NCI-H146 (cell line): ENCODE data around the gene NPHS1.
A peak's percentile ranks its signal among the peaks of the same experiment; 100 is the strongest.
"Not testable (repeated sequence)": the region's sequence is repeated elsewhere in the genome, so short reads cannot be mapped to it uniquely, and the experiment has no call there.

ENCODE experiments used
- DNase-seq: peaks from one replicate; lab custom pipeline; 2025; lab: John Stamatoyannopoulos, UW

NPHS1 gene, protein sequence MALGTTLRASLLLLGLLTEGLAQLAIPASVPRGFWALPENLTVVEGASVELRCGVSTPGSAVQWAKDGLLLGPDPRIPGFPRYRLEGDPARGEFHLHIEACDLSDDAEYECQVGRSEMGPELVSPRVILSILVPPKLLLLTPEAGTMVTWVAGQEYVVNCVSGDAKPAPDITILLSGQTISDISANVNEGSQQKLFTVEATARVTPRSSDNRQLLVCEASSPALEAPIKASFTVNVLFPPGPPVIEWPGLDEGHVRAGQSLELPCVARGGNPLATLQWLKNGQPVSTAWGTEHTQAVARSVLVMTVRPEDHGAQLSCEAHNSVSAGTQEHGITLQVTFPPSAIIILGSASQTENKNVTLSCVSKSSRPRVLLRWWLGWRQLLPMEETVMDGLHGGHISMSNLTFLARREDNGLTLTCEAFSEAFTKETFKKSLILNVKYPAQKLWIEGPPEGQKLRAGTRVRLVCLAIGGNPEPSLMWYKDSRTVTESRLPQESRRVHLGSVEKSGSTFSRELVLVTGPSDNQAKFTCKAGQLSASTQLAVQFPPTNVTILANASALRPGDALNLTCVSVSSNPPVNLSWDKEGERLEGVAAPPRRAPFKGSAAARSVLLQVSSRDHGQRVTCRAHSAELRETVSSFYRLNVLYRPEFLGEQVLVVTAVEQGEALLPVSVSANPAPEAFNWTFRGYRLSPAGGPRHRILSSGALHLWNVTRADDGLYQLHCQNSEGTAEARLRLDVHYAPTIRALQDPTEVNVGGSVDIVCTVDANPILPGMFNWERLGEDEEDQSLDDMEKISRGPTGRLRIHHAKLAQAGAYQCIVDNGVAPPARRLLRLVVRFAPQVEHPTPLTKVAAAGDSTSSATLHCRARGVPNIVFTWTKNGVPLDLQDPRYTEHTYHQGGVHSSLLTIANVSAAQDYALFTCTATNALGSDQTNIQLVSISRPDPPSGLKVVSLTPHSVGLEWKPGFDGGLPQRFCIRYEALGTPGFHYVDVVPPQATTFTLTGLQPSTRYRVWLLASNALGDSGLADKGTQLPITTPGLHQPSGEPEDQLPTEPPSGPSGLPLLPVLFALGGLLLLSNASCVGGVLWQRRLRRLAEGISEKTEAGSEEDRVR (N-terminal part only)

DNA sequence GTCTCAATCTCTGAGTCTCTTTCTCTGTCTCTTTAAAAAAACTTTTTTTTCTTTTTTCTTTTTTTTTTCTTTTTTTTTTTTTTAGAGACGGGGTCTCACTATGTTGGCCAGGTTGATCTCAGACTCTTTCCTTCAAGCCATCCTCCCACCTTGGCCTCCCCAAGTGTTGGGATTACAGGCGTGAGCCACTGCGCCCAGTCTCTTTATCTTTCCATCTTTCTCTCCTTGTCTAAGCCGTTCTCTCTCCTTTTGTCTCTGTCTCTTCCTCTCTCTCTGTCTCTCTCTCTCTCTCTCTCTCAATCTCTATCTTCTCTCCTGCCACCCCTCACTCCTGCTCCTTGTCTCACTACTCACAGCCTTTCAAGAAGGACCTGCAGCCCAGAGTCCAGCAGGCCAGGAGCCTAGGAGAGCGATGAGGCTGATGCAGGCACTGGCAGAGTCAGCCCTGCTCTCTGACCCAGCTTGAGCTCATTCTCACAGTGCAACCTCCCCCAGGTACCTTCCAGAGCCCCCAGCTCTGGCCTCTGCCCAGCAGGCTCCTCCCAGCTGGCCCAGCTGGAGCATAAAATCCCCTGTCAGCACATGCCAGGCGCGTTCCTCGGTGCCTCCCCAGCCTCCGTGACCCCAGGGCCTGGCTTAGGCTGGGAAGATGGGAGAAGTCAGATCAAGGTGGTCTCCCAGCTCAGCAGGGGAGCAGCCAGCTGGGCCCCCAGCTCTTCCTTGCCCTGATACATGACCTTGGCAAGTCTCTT lies at the start of gene NPHS1:
TSS of gene NPHS1 (minus strand) at position 476 of the 752 bp plus-strand sequence. CDS start 667 bp downstream, outside the sequence.
- DNase-seq: no peak

DNA sequence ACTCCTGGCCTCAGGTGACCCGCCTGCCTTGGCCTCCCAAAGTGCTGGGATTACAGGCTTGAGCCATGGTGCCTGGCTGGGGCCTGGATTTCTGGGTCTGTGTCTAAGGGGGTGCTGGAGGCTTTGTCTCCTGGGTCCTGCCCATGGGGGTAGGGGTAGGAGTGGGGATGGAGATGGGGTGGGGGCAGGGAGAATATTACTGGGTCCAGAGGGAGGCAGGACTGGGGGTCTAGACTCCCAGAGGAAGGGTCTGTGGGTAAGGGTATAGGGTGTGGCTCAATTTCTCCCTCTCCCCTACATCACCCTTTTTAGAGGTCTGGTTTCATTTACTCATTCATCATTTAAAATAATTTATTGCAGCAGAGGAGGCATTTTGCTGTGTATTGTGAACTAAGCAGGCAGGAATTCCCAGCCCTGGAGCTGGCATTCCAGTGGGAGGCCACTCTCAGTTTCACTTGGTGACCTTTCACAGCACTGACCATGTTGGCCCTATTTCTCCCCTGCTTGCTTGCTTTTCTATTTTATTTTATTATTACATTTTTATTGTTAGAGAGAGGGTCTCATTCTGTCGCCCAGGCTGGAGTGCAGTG lies 48.8 kb upstream of the NPHS1 start:
- DNase-seq: no peak

DNA sequence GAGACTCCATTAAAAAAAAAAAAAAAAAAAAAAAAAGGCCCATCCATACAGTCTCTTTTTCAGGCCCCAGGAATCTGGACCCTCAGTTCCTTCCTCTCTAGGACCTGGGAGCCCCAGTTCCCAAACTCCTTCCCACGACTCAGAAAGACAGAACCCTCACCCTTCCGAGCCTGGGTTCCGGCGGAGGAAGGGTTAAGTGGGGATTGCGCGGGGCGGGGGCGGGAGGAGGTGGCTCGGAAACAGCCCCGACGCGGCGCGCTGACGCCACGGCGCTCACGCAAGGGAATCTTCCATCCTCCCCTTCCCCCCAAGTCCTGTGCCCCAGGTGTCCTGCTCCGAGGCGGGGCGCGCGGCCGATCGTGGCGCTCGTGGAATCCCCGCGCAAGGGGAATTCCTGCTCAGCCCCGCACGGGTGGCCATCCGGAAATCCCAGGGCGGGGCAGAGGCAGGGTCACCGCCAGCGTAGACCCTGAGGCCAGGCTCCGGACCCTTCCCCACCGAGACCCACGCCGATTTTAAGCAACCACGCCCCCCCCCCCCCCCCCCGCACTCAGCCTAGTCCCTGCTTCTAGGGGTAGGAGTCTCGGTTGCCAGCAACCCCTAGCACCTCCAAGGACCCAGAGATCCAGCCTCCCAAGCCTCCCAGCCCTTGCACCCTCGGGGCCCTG lies 47.4 kb upstream of the NPHS1 start:
- peak; percentile 82 for DNase-seq

DNA sequence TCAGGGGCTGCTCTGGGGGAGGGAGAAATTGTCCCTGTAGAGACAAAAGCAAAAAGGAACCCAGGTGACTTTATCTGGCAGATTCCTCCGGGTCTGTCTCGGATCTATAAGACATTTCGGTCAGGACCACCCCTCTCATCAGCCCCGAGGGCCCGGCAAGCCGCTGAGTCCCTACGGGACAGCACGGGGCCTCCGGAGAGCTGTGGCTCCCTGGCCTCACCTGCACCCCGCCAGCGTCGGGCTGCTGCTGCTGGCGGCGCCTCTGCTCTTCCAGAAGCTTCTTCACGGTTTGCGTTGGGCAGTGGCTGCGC lies 46.1 kb upstream of the NPHS1 start:
- no peak for DNase-seq

DNA sequence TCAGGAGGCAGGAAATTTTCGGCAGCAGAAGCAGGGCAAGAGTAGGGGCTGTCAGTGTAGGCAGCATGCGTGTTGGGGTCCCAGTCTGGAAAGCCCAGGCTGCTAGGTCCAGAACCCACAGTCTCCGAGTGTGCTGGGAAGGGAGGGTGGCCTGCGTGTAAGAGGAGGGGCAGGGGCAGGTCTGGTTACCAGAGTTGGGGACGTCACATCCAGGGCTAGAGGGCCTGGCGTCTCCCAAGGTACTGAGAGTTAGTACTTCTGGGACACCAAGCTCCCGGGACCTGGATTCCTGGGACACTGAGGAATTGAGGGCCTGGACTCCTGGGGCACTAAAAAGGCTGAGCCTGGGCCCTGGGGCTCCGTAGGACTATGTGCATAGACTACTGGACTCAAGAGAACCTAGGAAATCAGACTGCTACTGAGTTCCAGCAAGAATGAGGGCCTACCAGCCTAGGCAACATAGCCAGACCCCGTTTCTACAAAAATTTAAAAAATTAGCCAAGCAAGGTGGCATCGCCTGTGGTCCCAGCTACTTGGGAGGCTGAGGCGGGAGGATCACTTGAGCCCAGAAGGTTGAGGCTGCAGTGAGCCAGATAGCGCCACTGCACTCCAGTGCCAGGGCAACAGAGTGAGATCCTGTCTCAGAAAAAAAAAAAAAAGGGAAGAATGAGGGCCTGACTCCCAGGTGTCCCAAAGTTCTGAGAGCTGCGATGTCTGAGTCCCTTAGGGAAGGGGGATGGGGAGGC lies 45.6 kb upstream of the NPHS1 start:
- DNase-seq: no peak

DNA sequence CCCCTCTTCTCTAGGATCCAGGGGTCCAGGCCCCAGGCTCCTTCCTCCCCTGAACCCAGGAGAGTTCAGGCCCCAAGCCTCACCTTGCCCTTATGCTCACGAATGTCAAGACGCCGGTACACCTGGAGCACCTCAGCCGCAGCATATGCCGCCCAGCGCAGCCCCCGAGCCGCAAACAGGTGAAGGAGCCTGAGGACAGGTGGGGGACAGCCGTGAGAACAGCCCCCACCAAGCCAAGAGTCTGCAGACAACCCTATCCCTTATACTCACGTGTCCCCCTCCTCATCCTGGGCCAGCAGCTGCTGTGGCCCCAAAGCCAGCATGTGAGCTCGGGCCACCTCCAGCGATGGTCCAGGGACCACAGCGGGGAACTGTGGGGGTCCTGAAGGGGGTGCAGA lies 44.3 kb upstream of the NPHS1 start:
- no peak for DNase-seq

DNA sequence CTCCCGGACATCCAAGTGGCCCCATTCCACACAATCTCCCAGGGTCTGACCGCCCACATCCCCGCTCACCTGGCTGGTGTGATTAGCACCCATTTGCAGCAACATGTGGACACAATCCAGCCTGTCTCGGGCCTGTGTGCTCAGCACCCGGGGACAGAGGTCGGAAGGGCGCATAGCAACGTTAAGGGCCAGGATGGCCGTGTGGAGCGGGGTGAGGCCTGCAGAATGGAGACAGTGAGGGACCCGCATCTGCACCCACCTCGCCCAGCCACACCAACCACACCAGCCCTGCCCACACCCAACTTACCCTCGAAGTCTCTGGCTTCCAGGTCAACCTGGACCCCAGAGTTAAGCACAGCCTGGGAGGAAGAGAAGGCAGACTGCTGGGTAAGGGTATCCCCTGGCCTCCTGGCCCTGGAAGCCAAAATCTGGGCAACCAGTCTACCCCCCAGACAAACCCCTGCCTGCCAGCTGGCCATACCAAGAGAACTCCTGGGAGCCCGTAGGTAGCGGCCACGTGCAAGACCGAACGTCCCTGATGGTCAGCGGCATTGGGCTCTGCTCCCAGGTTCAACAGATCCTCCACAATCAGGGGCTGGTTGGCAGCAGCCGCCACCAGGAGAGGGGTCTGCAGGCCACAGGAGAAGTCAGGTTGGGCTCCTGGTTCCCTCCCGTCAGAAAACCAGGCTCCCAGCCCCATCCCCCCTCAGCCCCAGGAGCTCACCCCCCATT lies 43.8 kb upstream of the NPHS1 start:
- DNase-seq: no peak

DNA sequence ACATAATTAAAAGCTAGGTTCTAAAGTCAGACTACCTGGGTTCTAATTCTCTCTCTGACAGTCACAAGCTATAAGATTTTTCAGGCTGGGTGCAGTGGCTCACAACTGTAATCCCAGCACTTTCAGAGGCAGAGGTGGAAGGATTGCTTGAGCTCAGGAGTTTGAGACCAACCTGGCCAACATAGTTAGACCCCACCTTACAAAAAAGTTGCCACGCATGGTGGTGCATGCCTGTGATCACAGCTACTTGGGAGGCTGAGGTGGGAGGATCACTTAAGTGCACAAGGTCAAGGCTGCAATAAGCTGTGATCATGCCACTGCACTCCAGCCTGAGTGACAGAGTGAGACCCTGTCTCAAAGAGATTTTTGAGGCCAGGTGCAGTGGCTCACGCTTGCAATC lies 42.0 kb upstream of the NPHS1 start:
- no peak for DNase-seq

DNA sequence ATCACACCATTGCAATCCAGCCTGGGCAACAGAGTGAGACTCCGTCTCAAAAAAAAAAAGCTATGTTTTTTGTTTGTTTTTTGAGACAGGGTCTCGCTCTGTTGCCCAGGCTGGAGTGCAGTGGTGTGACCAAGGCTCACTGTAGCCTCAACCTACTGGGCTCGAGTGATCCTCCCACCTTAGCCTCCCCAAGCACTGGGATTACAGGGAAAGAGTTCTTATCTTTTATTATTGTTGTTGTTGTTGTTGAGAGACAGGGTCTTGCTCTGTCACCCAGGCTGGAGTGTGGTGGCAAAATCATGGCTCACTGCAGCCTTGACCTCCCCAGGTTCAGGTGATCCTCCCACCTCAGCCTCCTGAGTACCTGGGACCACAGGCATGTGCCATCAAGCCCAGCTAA lies 39.5 kb upstream of the NPHS1 start:
- not testable (repeated sequence) for DNase-seq

DNA sequence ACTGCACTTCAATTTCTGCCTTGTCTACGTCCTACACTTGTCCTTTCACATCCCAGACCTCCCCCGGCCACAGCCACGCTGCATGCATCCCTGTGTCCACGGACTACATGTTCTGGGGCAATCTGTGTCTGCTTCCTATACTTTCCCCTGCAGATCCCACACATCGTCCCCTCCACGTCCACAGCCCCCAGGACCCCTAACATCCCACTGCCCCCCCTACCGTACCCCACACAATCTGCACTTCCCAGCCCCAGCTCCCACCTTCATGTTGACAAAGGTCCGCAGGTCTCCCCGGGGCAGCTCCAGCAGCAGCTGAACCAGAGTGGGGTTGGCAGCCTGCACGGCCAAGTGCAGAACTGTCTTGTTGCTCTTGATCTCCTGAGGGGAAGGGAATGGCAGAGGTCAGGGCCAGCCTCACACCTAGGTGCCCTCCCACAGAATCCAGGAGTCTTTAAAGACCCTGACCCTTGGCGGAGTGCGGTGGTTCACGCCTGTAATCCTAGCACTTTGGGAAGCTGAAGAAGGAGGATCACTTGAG lies 37.9 kb upstream of the NPHS1 start:
- no peak for DNase-seq

DNA sequence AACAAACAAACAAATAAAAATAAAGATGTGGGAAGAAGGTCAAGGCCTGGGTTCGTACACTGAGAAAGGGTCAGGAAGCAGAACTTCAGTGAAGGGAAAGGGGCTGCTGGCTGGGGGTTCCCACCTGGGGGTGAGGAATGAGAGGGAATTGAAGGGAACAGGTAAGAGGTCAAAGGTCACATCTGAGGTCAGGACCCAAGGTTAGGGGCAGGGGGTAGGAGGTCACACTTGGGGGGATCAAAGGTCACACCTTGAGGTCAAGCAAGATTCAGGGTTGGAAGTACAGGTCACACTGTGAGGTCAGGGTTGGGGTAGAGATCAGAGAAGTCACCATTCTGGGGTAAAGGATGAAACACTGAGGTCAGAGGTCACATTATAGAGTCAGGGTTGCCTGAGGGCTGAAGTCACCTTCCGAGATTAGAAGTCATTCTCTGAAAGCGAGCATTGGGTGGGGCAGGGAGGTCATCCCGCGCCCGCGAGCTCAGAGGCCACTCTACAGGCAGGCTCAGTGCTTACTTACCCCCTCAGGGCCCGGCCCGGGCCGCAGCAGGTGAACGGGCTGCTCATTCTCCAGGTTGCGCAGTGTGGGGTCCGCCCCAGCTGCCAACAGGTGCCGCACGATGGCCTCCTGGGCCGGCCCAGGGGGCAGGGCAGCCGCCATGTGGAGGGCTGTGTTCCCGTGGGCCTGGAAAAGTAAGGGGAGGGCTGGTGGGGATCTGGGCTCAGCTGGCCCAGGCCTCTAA lies 37.2 kb upstream of the NPHS1 start:
- DNase-seq: no peak

DNA sequence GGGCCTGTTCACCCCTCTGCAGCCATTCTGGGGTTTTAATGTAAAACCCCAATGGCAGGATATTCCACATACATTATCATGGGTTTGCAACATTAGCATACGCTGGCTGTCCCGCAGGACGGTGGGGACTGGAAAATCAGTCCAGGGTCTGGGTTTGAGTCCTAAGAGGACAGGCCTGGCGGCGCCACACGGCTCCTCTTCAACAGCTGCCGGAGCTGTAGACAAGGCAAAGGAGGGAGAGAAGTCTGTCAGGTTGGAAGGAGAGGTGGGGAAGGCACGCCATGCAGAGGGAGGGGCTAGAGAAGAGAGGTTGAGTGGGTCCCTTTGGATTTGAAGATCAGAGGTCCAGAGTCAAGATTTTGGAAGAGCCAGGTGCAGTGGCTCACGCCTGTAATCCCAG lies 36.1 kb upstream of the NPHS1 start:
- no peak for DNase-seq

DNA sequence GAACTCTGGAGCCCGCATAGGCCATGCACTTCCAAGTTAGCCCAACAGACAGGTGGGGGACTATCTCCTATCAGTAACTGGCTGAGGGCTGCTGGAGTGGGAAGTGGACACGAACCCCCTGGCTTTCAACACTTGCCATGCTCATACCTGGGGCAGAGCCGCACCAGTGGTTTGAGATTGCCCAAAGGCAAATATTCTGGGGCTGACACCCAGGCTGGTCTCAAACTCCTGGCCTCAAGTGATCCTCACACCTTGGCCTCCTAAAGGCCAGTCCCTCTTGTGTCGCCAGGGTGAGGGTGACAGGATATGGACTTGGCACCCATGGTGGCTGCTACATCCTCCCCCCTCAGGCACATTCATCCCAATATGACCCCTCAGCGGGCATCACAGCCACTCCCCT lies 34.9 kb upstream of the NPHS1 start:
- no peak for DNase-seq

DNA sequence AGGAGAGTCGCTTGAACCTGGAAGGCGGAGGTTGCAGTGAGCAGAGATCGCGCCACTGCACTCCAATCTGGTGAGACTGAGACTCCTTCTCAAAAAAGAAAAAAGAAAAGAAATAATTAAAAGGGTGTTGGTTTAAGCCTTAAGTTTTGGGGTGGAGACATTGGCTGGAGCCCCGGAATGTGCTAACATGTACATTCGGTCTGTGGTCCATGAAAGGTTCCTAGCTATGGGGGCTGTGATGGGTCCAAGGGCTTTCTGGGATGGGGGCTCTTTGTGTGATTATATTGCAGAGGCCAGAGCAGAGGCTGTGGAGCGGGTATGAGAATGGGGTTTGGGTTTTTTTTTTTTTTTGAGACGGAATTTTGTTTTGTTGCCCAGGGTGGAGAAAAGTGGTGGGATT lies 33.6 kb upstream of the NPHS1 start:
- no peak for DNase-seq

DNA sequence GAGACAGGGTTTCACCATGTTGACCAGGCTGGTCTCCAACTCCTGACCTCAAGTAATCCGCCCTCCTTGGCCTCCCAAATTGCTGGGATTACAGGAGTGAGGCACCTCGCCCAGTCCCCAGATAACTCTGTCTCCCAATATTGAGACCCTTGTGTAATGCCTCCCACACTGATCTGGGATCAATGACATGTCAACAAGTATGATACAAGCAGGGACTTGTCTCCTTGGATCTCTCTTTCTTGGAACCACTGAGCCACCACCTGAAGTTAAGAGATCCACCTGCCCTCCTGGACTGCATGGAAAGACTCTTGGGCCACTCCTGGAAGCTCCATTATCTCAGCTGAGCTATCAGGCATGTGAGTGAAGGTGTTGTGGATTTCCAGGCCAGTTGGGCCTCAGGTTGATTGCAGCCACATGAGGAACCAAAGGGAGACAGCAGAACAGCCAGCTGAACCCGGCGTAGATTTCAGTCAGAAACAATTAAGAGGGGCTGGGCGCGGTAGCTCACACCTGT lies 33.0 kb upstream of the NPHS1 start:
- DNase-seq: no peak

DNA sequence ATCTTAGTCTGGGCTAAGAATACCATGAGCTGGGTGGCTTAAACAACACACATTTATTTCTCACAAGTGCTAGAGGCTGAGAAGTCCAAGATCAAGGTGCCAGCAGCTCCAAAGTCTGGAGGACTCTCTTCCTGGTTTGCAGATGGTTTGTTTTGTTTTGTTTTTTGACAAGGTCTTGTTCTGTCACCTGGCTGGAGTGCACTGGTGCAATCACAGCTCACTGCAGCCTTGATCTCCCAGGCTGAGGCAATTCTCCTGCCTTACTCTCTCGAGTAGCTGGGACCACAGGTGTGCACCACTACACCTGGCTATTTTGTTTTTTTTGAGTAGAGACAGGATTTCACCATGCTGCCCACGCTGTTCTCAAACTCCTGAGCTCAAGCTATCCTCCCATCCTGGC lies 31.6 kb upstream of the NPHS1 start:
- DNase-seq: no peak

DNA sequence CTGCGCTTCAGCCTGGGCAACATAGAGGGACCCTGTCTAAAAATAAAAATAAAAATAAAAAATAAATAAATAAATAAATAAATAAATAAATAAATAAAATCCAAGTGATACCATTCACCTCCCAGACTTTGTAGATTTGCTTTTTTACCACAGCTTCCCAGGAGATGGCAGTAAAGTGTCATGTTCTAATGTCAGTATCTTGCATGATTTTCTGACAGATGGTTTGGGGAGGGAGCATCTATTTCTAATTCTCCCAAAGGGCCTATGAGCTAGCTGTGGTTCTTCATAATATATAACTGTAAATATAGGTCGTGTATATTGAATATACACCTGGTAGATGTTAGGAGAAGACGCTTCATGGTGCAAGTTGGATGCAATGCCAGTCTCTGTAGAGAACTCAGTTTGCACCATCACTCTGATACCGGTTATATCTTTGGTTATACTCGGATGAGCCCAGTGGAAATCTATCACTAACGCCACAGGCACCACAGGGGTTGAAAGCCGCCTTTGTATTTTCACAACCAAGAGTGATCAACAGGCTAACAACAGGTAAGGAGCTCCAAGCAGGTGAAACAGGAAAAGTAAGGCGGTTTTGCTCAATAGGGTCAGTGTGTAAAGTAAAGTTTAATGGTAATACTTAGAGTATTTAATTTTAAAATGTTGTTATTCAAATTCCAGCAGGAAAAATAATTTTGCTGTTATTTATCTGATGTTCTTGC lies 30.0 kb upstream of the NPHS1 start:
- DNase-seq: peak; percentile 62

DNA sequence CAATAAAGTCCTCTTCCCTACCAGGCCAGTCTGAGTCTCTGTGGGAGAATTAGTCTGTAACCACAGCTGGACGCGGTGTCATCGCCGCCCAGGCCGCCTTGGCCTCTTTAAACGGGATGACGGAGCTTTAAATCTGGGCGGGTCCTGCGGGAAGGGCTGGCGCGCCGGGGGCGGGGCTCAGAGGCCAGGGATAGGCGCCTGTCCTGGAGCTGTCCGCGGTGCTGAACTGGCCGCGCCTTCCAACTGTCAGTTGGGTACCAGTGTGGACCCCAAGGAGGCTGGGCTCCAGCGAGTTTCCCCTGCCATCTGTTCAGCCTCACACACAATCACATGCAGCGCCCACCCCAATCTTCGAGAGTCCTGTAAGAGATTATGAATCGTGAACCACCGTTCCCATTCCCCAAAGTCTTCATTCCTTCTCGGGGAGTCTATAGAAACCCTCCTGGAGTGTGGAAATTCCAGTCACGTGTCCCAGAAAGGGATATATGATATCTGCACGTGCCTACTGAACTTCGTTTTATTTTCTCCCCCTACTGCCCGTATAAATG lies 27.5 kb upstream of the NPHS1 start:
- DNase-seq: peak; percentile 52
